ENCODE results near the gene MPP7.

DNA sequence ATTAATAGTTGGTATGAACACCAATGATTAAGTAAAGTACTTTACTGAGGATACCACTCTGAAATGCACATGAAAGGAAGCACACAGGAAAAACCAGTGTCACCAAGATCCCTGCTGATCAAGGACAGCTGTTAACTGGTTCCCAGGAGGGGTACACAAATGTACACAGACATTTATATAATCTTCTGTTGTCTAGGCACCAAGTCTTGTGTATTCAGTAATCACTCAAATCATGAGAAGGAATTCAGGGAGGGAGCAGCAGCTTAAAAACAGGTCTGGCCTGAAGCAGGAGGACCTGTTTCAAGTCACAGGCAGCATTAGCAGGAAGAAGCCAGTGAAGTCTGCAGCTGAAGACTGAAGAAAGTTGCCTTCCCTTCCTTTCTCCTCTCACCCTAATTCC lies 18.7 kb downstream of the MPP7 start:
- no peak for TF ChIP-seq POLR2A (IDR thresholded peaks at IDR 0.05; ENCODE audit: low read depth, low read length)
- TF ChIP-seq POLR2AphosphoS5 (IDR thresholded peaks at IDR 0.05; ENCODE audit: low read depth, low read length): no peak

All from GM12892 (cell line).